GM21447 (cell line): ENCODE measurements around the gene DDX11.
"Not testable (repeated sequence)": the region's sequence is repeated elsewhere in the genome, so short reads cannot be mapped to it uniquely, and the experiment has no call there.

Experiments used
- ATAC-seq: cut with Tn5 transposase; IDR thresholded peaks from one replicate; pipeline ENCODE4 v1.9.1; 2021; ENCODE audit not compliant: unreplicated experiment

DDX11 gene

GRCh38 chr12:31120392-31121008 lies 46.8 kb downstream of the DDX11 start:
- ATAC-seq = no peak

- not testable (repeated sequence) for ATAC-seq
These were observed 47.5 kb downstream of the DDX11 start for GRCh38 chr12:31121022-31121728.

- no peak for ATAC-seq
These were observed 48.8 kb downstream of the DDX11 start for GRCh38 chr12:31122481-31122880.

DNA sequence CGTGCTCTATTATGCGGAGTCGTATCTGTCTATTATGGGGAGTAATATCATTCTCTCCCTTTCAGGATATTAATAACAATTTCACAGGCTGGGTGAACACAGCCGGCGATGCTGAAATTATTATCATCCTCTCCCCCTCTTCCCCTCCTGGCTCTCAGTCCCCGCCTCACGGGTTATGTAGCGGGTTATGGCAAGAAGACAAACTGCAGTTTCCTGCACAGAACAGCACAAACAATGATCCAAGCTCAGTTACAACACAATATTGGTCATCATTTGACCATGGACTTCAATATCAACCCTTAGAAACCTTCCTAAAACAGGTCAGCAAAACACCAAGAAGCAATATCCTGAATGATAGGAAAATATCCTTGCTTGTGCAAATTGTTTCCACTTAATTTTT lies 50.5 kb downstream of the DDX11 start:
- not testable (repeated sequence) for ATAC-seq

- ATAC-seq = not testable (repeated sequence)
These were observed 51.5 kb downstream of the DDX11 start for GRCh38 chr12:31125171-31125570.

DNA sequence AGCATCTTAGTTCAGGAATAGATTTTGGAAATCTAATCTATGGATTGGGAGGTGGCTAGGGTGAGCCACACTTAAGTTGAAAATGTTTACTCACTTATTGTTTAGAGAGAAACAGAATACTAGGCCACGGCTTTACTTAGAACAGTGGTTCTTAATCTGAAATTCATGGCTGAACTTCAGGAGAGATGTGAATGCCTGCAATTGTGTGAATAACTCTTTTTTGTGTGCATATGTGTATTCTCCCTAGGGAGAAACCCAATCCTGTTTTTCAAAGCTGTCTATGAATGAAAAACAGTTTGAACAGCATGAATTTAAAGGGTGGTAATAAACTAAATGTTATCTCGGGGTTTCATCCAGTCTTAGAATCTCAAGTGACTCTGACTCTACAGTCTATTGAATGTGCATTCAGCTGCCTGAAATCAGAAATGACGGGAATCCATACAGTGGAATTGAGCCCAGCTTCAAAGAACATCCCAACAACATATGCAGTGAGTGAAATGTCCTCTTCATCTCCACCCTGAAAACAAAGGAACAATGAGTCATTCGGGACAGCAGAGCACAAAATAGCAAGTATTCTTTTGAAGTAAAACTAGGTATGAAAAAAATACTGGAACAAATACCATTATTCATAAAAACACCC lies 53.7 kb downstream of the DDX11 start:
- ATAC-seq = not testable (repeated sequence)

DNA sequence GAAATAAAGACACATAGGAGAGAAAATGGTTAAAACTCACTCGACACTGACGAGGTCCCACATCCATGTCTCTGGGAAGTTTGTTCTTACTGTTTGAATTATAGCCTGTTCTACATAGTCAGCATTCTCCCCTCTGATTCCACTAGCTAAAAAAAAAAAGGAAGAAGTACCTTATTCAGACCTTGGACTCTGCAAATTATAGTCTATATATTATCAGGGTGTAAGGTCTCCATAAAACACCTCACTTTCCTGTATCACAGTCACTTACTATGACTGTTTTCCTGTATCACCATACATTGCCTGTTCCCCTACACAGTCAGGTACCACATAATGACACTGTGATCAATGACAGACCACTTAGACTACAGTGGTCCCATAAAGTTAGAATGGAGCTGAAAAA lies 62.9 kb downstream of the DDX11 start:
- not testable (repeated sequence) for ATAC-seq

DNA sequence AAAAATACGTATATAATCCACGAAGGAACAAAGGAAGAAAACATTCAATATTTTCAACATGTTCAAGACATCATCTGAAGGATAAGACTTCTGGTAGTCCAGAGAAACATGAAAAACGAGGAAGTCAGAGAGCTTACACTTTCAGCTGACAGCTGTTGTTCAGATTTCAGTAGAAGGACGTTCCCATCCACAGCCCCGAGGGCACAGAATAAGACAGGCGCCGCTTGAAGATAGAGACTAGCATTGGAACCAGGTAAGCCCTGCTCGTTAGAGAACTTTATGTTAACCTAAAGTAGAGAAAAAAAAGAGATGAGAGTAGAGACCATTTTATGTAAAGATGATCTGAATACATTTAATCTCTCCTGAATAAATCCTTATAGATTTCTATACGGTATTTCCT lies 71.1 kb downstream of the DDX11 start:
- ATAC-seq = not testable (repeated sequence)

- not testable (repeated sequence) for ATAC-seq
These were observed 71.6 kb downstream of the DDX11 start for GRCh38 chr12:31145296-31145695.

DNA sequence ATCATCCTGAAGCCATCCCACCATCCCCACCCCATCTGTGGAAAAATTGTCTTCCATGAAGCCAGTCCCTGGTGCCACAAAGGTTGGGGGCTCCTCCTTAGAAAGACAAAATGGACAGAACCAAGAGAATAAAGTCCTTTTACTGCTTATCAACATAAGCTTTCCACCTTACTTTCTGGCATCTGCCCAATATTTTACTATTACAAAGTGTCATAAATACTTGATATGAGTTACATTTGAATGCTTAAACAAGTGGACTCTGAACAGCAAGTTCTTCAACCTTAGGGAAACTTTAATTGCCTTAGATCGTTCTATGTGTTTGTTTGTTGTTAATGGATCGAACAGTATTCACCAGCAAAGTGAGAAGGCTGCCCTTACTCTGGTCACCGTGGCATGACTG lies 73.8 kb downstream of the DDX11 start:
- not testable (repeated sequence) for ATAC-seq

DNA sequence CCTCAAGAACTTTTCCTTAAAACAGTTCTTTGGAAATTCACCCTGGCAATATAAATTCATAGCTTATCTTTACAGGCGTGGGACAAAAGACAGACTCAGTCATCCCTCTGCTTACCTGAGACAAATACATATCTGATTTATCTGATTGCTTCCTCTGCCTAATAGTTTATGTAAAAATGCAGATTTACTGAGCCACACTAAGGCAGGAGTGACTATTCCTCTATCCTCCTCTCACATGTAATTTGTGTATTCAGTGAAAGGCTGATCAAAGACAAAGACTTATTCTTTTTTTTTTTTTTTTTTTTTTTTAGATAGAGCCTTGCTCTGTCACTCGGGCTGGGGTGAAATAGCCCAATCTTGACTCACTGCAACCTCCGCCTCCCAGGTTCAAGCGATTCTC lies 77.1 kb downstream of the DDX11 start:
- ATAC-seq = not testable (repeated sequence)
